ENCODE results near the gene ACER2.
"Not testable (repeated sequence)": the region's sequence is repeated elsewhere in the genome, so short reads cannot be mapped to it uniquely, and the experiment has no call there.

Gene ACER2

DNA sequence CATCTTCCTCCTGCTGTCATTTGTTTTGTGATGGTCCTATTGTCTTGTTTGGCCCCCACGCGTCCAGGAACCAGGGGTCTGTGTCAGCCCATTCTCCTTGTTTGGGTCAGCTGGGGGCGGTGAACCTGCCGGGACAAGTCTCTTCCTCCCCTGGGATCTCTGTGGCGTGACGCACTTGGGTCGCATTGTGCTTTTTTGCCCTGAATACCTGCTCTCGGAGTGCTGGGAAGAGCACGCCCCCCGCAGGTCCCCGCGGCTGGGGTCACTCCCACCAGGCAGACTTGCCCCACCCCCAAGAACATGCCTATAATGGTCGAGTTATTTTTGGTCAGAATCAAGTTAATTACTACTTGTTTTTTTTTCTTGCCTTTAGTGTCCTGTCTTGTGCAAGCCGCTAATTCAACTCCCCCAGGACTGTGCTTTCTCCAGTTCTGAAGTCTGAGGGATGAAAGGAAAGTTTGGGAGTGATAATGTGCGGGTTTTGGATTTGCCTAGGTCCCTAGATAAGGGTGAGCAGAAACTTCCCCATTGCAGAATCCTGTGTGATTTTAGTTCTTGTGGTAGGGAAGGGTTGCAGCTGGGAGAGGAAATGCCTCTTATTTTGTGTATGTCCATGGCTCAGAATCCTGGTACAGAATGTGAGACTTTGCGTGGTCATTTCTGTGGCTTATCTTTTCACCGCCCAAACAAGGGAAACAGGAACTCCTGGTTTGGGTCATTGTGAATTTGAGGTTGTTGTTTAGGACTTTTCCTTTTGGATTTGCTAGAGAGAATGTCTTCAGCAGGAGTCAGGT, 789 bp downstream of the ACER2 start:
- peak; percentile 29 for DNase-seq (ENCODE audit: low spot score)

DNA sequence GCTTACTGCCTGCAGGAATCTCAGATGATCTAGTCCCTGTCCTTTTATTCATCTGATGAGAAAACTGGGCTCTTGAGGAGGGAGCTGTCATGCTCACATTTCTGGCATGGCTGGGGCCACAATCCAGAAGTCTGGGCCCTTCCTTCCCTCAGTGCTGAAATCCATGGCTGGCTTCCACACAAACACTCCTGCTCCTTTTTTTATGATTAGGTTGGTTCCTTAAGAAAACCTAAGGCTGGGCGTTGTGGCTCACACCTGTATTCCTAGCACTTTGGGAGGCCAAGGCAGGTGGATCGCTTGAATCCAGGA, 1.3 kb downstream of the ACER2 start:
- no peak for DNase-seq (ENCODE audit: low spot score)

DNA sequence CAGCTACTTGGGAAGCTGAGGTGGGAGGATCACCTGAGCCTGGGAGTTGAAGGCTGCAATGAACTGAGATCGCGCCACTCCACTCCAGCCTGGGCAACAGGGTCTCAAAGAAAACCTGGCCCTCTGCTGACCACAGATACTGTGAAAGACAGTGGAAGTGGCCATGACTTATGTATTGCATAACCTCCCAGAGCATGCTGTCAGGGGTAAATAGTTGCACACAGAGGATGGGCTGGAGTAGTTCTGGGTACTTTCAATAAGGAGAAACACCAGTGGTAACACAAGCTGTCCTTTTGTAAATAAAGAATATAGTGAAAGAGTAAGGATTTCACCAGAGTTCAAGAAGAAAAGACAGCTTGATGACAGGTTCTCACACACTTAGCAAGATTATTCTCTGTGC, 1.8 kb downstream of the ACER2 start:
- no peak for DNase-seq (ENCODE audit: low spot score)

DNA sequence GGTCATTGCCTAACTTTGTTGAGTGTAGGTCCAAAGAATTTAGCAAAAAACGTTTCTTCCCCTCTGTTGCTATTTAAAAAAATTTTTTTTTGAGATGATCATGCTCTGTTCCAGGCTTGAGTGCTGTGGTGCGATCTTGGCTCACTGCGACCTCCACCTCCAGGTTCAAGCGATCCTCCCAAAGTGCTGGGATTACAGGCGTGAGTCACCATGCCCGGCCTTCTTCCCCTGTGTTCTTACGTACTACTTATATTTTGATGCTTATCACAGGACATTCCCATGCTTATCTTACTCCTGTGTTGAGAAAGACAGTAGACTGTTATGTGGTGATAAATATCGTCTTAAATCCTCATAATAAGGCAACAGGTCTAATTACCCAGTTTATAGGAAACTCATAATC, 2.5 kb downstream of the ACER2 start:
- DNase-seq (ENCODE audit: low spot score) = no peak

DNA sequence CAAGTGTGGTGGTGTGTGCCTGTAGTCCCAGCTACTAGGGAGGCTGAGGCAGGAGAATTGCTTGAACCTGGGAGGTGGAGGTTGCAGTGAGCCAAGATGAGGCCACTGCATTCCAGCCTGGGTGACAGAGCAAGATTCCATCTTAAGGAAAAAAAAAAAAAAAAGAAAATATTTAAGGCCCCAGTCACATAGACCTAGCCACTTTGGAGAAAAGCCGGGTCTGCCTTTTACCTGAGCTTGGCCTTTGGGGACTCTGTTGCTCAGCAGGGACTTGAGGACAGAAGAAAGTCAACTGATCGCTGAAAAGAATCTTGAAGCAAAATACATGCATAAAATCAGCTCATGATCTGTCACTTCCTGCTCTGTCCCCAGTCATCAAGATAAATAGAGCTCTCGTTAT, 4.6 kb downstream of the ACER2 start:
- not testable (repeated sequence) for DNase-seq (ENCODE audit: low spot score)

DNA sequence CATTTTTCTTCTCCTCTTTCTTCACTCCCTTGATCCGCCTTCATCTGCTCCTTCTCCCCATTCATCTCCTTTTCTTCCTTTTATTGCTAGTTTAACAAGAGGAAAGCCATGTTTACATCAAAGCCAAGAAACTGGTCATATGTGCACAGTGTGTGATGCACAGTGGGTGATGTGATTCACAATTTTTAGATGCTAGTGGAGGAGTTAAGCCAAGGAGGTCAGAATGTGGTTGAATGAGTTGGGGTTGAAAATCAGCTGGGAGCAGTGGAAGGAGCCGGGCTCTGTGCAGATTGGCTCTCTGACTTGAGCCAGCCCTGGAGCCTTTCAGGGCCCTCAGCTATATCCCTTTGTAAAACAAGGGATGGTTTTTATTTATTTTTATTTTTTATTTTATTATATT, 7.3 kb downstream of the ACER2 start:
- DNase-seq (ENCODE audit: low spot score) = no peak

DNA sequence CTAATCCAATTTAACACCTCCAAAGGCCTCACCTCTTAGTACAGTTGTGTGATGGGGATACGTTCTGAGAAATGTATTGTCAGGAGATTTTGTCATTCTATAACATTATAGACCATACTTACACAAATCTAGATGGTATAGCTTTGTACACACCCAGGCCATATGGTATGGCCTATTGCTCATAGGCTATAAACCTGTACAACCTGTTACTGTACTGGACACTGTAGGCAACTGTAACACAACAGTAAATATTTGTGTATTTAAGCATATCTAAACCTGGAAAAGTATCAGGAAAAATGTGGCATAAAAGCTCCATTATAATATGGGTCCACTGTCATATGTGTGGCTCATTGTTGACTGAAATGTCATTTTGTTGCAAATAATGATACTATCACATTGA, 12.1 kb downstream of the ACER2 start:
- no peak for DNase-seq (ENCODE audit: low spot score)

DNA sequence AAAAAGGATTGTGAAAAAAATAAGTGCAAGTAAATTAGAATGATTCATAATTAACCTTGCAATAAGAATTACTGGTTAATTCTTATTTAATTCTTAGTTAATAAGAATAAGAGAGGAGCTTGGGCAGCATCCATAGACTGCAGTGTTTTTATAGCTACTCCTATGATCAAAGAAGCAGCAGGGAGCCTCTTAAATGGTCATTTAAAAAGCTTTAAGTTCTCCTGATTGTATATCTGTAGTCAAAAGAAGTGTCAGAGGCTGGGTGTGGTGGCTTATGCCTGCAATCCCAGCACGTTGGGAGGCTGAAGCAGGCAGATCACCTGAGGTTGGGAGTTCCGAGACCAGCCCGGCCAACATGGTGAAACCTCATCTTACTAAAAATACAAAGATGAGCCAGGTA, 14.4 kb downstream of the ACER2 start:
- no peak for DNase-seq (ENCODE audit: low spot score)

DNA sequence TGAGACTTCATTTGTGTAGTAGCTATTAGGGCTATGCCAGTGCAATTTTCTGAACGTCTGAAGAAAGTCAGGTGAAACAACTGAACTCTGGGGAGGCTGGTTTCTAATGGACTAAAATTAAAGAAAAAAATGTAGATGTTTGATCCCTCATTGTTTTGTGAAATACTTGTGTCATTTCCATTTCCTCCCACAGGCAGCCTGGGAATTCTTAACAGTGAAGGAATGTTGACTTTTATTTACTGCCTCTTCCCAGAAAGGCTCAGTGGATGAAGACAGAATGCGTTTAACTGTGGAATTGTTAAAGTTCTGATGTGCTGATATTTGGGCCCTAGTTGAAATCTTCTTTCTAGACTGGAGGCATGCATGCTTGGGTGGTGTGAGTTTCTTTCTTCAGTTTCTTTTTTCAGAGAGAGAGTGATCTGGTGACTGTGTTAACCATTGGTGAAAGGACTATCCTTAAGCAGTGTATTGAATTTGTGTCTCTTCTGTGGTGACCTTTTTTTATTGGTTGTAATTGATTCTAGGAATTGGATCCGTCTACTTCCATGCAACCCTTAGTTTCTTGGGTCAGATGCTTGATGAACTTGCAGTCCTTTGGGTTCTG, 15.5 kb downstream of the ACER2 start:
- no peak for DNase-seq (ENCODE audit: low spot score)

DNA sequence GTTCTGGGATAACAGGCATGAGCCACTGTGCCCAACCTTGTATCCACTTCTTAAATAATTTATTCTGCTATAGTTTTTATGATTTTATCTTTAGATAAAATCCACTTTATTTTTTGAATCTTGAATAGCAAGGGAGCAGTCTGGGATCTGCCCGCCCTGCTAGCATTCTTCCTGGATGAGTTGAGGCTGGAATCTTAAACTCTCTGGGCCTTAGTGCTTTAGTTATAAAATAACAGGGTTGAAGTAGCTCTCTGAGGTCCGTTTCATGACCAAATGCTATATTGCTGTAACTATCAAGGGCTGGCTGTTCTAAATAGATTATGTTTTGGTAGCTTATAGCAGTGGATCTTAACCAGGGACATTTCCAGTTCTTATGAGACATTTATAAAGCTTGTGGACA, 20.8 kb downstream of the ACER2 start:
- DNase-seq (ENCODE audit: low spot score) = no peak

DNA sequence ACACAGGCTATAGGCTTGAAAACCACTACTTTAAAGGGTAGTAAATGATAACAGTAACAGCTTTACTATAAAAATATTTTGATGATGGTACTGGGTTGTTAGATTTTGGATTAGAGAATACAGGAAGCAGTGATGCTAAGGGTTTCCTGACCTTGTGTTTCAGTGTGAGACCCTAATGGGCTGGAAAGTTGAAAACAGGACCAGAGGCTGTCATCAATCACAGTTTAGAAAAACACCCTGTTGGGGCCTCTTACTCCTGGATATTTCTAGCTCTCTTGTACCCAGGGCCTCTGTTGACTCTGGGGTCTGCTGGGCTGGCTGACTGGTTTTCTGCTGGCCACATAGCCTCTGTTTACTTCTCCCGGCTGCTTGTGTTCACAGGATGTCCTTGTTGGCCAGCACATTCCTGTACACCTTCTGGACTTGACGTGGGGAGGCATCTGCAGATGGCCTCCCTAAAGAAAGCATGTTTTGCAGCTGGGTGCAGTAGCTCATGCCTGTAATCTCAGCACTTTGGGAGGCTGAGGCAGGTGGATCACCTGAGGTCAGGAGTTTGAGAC, 21.5 kb downstream of the ACER2 start:
- no peak for DNase-seq (ENCODE audit: low spot score)

DNA sequence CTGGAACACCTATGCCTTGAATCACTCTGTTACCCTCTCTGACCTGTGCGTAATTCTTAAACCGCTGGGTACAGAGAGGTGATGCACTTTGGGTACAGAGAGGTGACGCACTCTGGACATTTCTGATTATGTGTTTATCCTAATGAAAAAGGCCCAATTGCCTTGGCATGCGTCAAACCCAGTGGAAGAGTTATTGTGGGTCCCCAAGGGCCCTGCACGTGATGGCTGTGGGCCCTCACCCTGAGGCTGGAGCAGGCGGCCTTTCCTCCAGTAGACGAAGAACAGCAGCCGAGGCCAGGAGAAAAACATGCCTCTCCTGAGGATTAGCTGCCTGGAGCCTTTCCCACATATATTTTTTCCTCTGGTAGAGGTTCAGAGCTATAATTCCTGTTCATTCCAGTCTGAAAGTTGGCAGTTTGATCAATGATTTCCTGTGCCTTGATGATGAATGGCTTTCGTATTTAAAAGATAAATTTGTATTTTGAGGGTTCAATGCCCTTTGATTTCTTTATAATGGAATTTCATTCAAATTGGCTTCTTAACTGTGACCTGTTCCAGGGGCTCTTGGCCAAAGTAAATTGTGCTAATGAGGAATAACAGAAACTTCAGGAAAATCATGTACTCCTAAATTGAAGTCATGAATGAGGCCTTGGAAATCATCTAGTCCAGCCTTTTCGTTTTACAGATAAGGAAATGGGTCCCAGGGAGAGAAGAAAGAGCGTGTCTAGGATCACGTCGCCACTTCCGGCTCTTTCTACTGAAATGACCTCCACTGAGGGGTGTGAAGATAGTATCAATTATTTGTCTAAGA, 22.8 kb downstream of the ACER2 start:
- DNase-seq (ENCODE audit: low spot score) = no peak

DNA sequence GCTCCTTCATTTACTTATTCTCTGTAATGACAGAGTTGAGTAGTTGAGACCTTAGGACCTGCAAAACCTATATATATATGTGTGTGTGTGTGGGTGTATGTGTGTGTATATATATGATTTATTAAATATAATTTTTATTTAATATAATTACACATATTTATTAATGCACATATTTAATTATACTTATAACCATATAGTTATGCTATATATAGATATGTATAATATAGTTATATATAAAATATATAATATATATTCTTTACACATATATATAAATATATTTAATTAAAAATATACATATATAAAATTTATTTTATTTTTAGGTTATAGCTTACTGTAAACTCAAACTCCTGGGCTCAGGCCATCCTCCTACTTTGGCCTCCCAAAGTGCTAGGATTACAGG, 23.7 kb downstream of the ACER2 start:
- DNase-seq (ENCODE audit: low spot score) = no peak

DNA sequence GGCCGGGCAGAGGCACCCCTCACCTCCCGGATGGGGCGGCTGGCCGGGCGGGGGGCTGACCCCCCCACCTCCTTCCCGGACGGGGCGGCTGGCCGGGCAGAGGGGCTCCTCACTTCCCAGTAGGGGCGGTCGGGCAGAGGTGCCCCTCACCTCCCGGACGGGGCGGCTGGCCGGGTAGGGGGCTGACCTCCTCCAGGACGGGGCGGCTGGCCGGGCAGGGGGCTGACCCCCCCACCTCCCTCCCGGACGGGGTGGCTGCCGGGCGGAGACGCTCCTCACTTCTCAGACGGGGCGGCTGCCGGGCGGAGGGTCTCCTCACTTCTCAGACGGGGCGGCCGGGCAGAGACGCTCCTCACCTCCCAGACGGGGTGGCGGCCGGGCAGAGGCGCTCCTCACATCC, 24.9 kb downstream of the ACER2 start:
- DNase-seq (ENCODE audit: low spot score) = not testable (repeated sequence)

DNA sequence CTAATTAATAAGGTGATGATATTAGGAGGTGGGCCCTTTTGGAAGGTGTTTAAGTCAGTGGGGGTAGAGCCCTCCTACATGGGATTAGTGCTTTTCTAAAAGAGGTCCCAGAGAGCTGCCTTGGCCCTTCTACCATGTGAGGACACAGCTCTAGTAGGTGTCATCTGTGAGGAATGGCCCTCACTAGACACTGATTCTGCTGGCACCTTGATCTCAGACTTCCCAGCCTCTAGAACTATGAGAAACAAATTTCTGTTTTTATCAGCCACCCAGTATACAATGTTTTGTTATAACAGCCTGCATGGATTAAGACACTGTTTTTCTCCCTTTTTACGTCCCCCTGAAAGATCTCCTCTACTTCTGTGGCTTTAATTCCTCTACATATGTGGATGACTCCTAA, 31.6 kb downstream of the ACER2 start:
- no peak for DNase-seq (ENCODE audit: low spot score)

DNA sequence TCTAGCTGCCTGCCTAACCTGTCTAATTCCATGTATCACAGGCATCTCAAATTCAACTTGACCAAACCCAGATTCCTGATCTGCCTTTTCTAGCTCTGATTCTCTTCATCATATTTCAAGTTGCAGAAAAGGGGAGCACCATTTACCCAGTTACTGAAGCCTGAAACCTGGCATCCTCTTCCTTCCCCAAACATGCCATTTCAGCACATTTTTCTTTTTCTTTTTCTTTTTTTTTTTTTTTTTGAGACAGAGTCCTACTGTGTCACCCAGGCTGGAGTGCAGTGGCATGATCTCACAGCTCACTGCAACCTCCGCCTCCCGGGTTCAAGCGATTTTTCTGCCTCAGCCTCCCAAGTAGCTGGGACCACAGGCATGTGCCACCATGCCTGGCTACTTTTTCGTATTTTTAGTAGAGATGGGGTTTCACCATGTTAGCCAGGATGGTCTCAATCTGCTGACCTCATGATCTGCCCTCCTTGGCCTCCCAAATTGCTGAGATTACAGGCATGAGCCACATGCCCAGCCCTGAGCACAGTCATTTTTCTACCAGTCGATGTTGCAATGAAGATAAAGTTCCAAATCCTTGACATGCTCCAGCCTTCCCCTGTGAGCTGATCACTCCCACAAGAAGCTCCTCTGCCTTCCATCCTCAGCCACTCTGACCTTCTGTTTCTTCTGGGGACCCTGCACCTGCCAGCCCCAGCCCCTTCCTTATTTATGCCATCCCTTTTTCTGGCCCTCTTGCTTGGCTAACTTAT, 32.2 kb downstream of the ACER2 start:
- no peak for DNase-seq (ENCODE audit: low spot score)

DNA sequence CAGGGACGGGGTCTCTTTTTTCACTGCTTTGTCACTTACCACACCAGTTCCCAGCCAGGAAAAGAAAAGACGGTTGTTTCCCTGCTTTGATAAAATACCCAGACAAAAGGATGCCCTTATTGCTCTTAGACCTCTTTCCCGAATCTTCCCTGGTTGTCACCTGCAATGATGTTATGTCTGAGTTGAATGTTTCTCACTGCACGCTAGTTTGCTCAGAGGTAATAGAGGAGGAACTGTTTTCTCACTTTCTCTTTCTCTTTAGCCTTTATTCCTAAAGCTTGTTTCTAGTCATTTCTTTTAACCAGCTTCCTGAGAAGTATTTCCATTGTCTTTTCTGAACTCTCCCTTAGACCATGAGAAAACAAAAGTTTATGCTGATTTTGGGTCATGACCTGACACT, 32.9 kb downstream of the ACER2 start:
- DNase-seq (ENCODE audit: low spot score) = no peak

DNA sequence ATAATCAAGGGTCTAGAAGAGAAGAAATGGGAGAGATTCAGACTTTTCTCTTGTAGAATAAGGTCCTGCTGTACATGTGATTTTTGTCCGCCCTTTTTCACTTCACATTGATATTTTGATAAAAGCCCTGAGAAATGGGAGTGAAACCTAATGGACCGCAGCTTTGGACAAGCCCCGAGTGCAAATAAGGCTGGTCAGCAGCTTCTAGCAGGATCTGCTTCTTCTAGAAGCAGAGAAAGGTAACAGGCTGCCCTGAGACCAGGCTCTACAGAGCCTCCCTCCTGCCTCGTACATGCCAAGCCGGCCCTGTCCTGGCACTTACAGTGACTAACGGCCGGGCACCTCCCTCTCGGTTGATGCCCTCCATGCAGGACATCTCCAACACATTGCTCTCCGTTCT, 33.4 kb downstream of the ACER2 start:
- DNase-seq (ENCODE audit: low spot score) = no peak

DNA sequence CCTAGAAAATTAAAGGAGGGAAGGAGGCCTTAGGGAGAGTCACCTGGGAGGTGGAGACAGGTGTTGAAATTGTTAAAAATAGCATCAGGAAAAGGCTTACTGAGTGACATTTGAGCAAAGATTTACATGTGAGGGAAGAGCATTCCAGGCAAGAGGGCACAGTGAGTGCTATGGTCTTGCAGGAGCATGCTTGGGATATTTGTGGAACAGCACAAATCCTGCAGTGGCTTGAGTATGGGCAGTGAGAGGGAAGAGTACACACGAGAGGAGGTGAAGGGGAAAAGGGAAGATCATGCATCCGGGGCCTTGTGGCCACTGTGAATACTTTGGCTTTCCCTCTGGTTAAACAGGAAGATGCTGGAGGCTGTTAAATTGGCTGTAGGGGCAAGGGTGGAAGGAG, 36.6 kb downstream of the ACER2 start:
- DNase-seq (ENCODE audit: low spot score) = no peak

DNA sequence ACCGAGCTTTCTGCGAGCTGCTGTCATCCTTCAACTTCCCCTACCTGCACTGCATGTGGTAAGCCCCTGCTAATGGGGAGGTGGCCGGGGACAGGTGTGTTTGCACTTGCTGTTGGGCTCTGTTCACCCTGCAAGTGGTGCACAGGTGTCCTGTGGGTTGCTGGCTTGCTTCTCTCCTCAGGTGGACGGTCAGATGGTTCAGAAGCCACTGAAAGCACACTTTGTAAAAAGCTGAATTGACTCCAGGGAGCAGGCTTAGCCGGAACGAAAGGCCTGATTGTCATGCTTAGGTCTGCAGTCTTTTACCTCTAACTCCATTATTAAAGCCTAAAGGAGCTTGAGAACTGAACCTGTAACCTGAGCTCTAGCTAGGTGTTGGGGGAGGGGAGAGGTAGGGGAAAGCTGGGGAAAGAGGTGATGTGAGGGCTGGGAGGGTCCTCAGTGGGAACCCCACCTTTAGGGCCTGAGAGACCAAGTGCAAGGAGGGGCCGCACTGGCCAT, 37.6 kb downstream of the ACER2 start:
- no peak for DNase-seq (ENCODE audit: low spot score)

DNA sequence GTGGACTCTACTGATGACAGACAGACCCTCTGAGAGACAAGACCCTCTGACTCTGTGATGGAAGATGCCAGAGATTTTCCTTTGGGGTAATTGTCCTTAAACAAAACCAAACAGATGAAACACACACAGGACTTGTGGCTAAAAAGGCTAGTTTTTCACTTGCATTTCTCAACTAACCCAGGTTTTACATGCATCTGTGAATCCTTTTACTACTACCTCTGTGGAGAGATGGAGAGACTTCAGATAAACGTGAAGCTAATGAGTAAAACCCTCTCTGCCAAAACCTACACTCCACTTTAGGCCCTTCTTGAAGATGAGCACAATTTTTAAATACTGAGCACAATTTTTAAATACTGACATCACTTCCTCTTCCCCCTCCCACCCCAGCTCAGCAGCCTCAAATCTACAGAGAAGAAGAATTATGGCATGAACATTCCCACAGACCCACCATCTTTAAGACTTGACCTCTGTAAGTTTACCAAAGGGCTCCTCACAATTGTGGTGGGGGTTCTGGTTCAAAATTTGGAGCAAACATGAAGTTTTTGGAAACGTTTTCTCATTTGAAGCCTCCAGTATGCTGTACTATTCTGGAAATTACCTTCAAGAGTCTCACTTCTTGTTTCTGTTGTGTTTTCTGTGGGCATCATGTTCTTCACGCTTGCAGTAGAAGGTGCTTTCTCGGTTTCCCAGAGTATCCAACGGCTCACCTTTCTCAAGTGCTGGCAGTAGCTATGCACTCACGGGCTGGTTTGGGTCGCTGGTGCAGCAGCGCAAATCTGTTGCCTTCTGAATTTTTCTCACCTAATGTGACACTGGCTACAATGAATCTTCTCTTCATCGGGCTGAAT, 42.7 kb downstream of the ACER2 start:
- no peak for DNase-seq (ENCODE audit: low spot score)

Data from germinal center (tissue), 1 donor.